K562 (cell line): ENCODE measurements around the gene TCEAL1. TPM values are rescaled to one million over a fixed set of nuclear protein-coding genes. Genes with fewer than 3 reads are reported as not detected.
A peak's percentile ranks its signal among the peaks of the same experiment; 100 is the strongest.

Source experiments
- ATAC-seq: fragments of 200-7000 bp; cut with Tn5 transposase; 3 replicates; pipeline ENCODE4 v1.9.1; 2020; ENCODE audit warnings: moderate library complexity
- BruUV-seq: library from RNA; stranded (reverse); fragments of 400-500 nt; replicated peaks from 2 replicates; lab custom pipeline; 2021; lab: Mats Ljungman, UMichigan
- CTCF ChIA-PET: fragments of 300-600 bp; formaldehyde crosslinking; extraction: SDS; loops from one replicate; lab custom pipeline; 2021; ENCODE audit warnings: low intra/inter-chr PET ratio; lab: Yijun Ruan, JAX
- POLR2A ChIA-PET: fragments of 300-600, 350-650 bp; sonication (Branson Sonifier 250); formaldehyde crosslinking; extraction: SDS; loops from one replicate; lab custom pipeline; 2021; ENCODE audit warnings: antibody characterized with exemption, inconsistent platforms; lab: Yijun Ruan, JAX
- DNase-seq, 4 experiments: peaks; one replicate each; pipeline versions ENCODE4 v3.0.0 to v3.0.0-alpha.2; 2011 to 2018; ENCODE audit warnings: low spot score in 3 of 4, mixed read lengths in 3 of 4; ENCODE audit errors: extremely low read depth in 1 of 4
- FAIRE-seq: peaks from 2 replicates; lab custom pipeline; 2011; peaks lifted over from hg19 to GRCh38; lab: Jason Lieb, UNC
- H2AFZ ChIP-seq: 2 replicates; pipeline ENCODE4 v1.6.0; 2011; ENCODE audit warnings: low read depth, low read length, control low read depth, inconsistent platforms
- H3K27ac ChIP-seq: fragments of 200-600 bp; 3 replicates; pipeline ENCODE4 v1.8.0; 2011; ENCODE audit warnings: low read depth, mild to moderate bottlenecking, control low read depth, inconsistent platforms, low read length, moderate library complexity, mixed read lengths; ENCODE audit errors: extremely low read depth
- H3K27me3 ChIP-seq, 2 experiments: fragments of 300-600 bp in 1 of 2; 2 replicates in 1 of 2; 3 replicates in 1 of 2; pipeline versions ENCODE4 v1.6.0 to v1.8.0; 2011; ENCODE audit warnings: inconsistent platforms in 2 of 2, low read length in 2 of 2, mild to moderate bottlenecking in 1 of 2, mixed read lengths in 1 of 2, moderate library complexity in 1 of 2; ENCODE audit not compliant: control insufficient read depth in 2 of 2, insufficient read depth in 2 of 2
- H3K36me3 ChIP-seq: fragments of 300-600 bp; 3 replicates; pipeline ENCODE4 v1.8.0; 2011; ENCODE audit warnings: mild to moderate bottlenecking, low read length, inconsistent platforms; ENCODE audit not compliant: control insufficient read depth, insufficient read depth
- H3K4me1 ChIP-seq, 2 experiments: fragments of 200-600 bp in 1 of 2; replicated peaks in 1 of 2; 2 replicates in 1 of 2; 3 replicates in 1 of 2; pipeline versions ENCODE4 v1.5.1 to v1.8.0; 2011; ENCODE audit warnings: inconsistent platforms in 2 of 2, low read length in 2 of 2, mild to moderate bottlenecking in 1 of 2, mixed read lengths in 1 of 2, moderate library complexity in 1 of 2; ENCODE audit not compliant: control insufficient read depth in 2 of 2, insufficient read depth in 2 of 2
- H3K4me2 ChIP-seq: 2 replicates; pipeline ENCODE4 v1.6.1; 2011; ENCODE audit warnings: low read length, control low read depth, inconsistent platforms, mixed read lengths; ENCODE audit not compliant: insufficient read depth
- H3K4me3 ChIP-seq: fragments of 200-600 bp; sonication (generic), shearing (Covaris generic); 2 replicates; pipeline ENCODE4 v1.5.1; 2016; ENCODE audit warnings: control low read depth, inconsistent platforms
- H3K79me2 ChIP-seq: fragments of 200-600 bp; 3 replicates; pipeline ENCODE4 v1.8.0; 2011; ENCODE audit warnings: low read length, inconsistent platforms; ENCODE audit not compliant: control insufficient read depth, insufficient read depth
- H3K9ac ChIP-seq, 2 experiments: 2 replicates each; pipeline versions ENCODE4 v1.6.0 to v1.6.1; 2011; ENCODE audit warnings: low read depth in 2 of 2, low read length in 2 of 2, control low read depth in 1 of 2, inconsistent platforms in 1 of 2, mild to moderate bottlenecking in 1 of 2, mixed read lengths in 1 of 2; ENCODE audit not compliant: insufficient read depth in 1 of 2
- H3K9me1 ChIP-seq: one replicate; pipeline ENCODE4 v1.6.0; 2011; ENCODE audit warnings: inconsistent platforms, mild to moderate bottlenecking, low read length, moderate library complexity; ENCODE audit not compliant: control insufficient read depth, insufficient read depth
- H3K9me3 ChIP-seq: replicated peaks from 2 replicates; pipeline ENCODE4 v1.5.1; 2011; ENCODE audit warnings: low read depth, low read length, inconsistent platforms; ENCODE audit not compliant: control insufficient read depth, insufficient read depth
- H4K20me1 ChIP-seq: replicated peaks from 2 replicates; pipeline ENCODE4 v1.6.1; 2011; ENCODE audit warnings: low read length, inconsistent platforms, mixed read lengths; ENCODE audit not compliant: control insufficient read depth, insufficient read depth
- BRF2 ChIP-seq: IDR thresholded peaks from 3 replicates; pipeline ENCODE4 v1.6.1; 2011; ENCODE audit warnings: borderline replicate concordance, mild to moderate bottlenecking; ENCODE audit not compliant: insufficient read length, insufficient read depth
- CREB5 ChIP-seq: fragments of 250-450 bp; sonication (Bioruptor Pico); IDR thresholded peaks from 2 replicates; pipeline ENCODE4 v1.5.0; 2020; ENCODE audit warnings: mild to moderate bottlenecking
- HBP1 ChIP-seq: fragments of 450-650 bp; formaldehyde crosslinking; IDR thresholded peaks from 2 replicates; pipeline ENCODE4 v1.4.0; 2022; ENCODE audit warnings: missing genetic modification characterization
- HMGXB4 ChIP-seq: sonication (generic); formaldehyde crosslinking; IDR thresholded peaks from 2 replicates; pipeline ENCODE4 v1.8.1; 2023; ENCODE audit warnings: mild to moderate bottlenecking, missing genetic modification reagents
- MEF2A ChIP-seq: IDR thresholded peaks from 2 replicates; pipeline ENCODE4 v1.6.1; 2011; ENCODE audit warnings: low read depth, mild to moderate bottlenecking, low read length, moderate library complexity; ENCODE audit not compliant: control insufficient read depth
- TGIF2 ChIP-seq: sonication (generic); formaldehyde crosslinking; IDR thresholded peaks from 2 replicates; pipeline ENCODE4 v1.8.1; 2022; ENCODE audit warnings: mild to moderate bottlenecking, missing genetic modification reagents, moderate library complexity
- ZNF224 ChIP-seq: sonication (generic); formaldehyde crosslinking; IDR thresholded peaks from 2 replicates; pipeline ENCODE4 v1.8.0; 2022; ENCODE audit warnings: mild to moderate bottlenecking, missing genetic modification reagents
- ZNF780A ChIP-seq: fragments of 250-450 bp; sonication (Bioruptor Pico); IDR thresholded peaks from 2 replicates; pipeline ENCODE4 v1.5.0; 2021; ENCODE audit warnings: mild to moderate bottlenecking
- WGBS: fragments of 100-300 bp; shearing (Covaris generic); methylation state at CpG from one replicate; pipeline ENCODE4 v1.1.6; 2016; ENCODE audit warnings: low coverage, mixed read lengths; ENCODE audit not compliant: insufficient coverage; ENCODE audit errors: missing lambda C conversion rate; 5-methylcytosine and 5-hydroxymethylcytosine counted together
- in situ Hi-C: fragments of 300-500 bp; cut with MboI; formaldehyde crosslinking; loops from 4 replicates; pipeline ENCODE4 v1.15.0; 2018; ENCODE audit warnings: inconsistent platforms, mixed read lengths
- intact Hi-C: fragments of 100-400 bp; cut with micrococcal nuclease; formaldehyde crosslinking; loops from 2 replicates; pipeline ENCODE4 v1.14.2; 2022
- polyA plus RNA-seq, 8 experiments: library from polyadenylated mRNA; depleted of rRNA in 4 of 8; stranded (reverse) in 5 of 8; unstranded in 3 of 8; fragments of >200 nt; fragmentation: Nextera tagmentation in 2 of 8; fragmentation: Illumina TruSeq in 1 of 8; extraction: Ambion mirVana in 2 of 8; extraction: Trizol in 1 of 8; gene quantifications; 2 replicates each; pipeline versions ENCODE4 v1.2.1 to v1.2.3, GENCODE V29; 2011 to 2014; ENCODE audit warnings: inconsistent platforms in 1 of 8, missing spikeins in 1 of 8
- total RNA-seq, 7 experiments: library from RNA; depleted of rRNA in 6 of 7; stranded (reverse); fragments of >200 nt in 6 of 7; fragmentation: Illumina TruSeq in 2 of 7; extraction: Trizol in 2 of 7; gene quantifications; 2 replicates each; pipeline versions ENCODE4 v1.2.1 to v1.2.3, GENCODE V29; 2011 to 2021; ENCODE audit warnings: low replicate concordance in 1 of 7
- TF ChIP-seq, protein P1 (sequence below): fragments of 200-400 bp; formaldehyde crosslinking; IDR thresholded peaks from 2 replicates; pipeline ENCODE4 v1.6.1; 2017; ENCODE audit warnings: mild to moderate bottlenecking, low read depth, low read length, moderate library complexity

Gene TCEAL1
- total and polyA plus RNA-seq, 9 of the 15 experiments (the other 6 are each of a cell fraction or from before 2014, with no cell fraction given), result 2.1 to 5.3 (median 4.0) TPM

GRCh38 chrX:103669745-103670144, 41.0 kb downstream of the TCEAL1 start:
- ATAC-seq (no peak), DNase-seq (peak in 1 of 4 experiments; percentile 14), FAIRE-seq (no peak)
- Histone ChIP-seq H3K79me2 (no peaks in the 10 kb centered on the region), H3K4me3 (no peak overlapping the region), H3K9me3 (no peaks in the 10 kb centered on the region), H3K36me3 (no peaks in the 10 kb centered on the region), H3K4me1 (no peaks in the 10 kb centered on the region; a peak in 1 of 5 replicates), H3K27ac (no peak overlapping the region), H3K4me2 (no peak overlapping the region), H3K9ac (no peak overlapping the region), H2AFZ (no peak overlapping the region), H3K27me3 (peaks cover 0 to 2% of the 10 kb centered on the region in 2 experiments; a peak in 1 of 5 replicates), H4K20me1 (0 out of 2 replicates have a peak, but pooled peaks cover 4% of the 10 kb centered on the region), H3K9me1 (no peaks in the 10 kb centered on the region)
- in situ Hi-C loops (no loop called here), intact Hi-C loops (no loop called here)
- ChIA-PET CTCF (no interaction called here), POLR2A (interaction anchor here (0.6 to 0.8 kb wide), 2 partner anchors 17 to 126 kb away, joined by 3 read pairs; no protein-coding TSS in a partner anchor)
- WGBS, result no CpG with 5 or more reads among the region's 1 CpG
- no TSS peak for BruUV-seq
- TF ChIP-seq HMGXB4 (CRISPR knock-in tag), result no peak
- TF ChIP-seq TGIF2 (CRISPR knock-in tag), result no peak
- no peak for TF ChIP-seq HBP1
- TF ChIP-seq MEF2A, result no peak
- no peak for TF ChIP-seq ZNF780A (CRISPR knock-in tag)
- TF ChIP-seq CREB5 (CRISPR knock-in tag), result no peak
- no peak for TF ChIP-seq ZNF224 (CRISPR knock-in tag)
- TF ChIP-seq, protein P1, sequence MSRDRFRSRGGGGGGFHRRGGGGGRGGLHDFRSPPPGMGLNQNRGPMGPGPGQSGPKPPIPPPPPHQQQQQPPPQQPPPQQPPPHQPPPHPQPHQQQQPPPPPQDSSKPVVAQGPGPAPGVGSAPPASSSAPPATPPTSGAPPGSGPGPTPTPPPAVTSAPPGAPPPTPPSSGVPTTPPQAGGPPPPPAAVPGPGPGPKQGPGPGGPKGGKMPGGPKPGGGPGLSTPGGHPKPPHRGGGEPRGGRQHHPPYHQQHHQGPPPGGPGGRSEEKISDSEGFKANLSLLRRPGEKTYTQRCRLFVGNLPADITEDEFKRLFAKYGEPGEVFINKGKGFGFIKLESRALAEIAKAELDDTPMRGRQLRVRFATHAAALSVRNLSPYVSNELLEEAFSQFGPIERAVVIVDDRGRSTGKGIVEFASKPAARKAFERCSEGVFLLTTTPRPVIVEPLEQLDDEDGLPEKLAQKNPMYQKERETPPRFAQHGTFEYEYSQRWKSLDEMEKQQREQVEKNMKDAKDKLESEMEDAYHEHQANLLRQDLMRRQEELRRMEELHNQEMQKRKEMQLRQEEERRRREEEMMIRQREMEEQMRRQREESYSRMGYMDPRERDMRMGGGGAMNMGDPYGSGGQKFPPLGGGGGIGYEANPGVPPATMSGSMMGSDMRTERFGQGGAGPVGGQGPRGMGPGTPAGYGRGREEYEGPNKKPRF, result no peak
- no peak for TF ChIP-seq BRF2
